SK-N-MC (cell line): Measurements from ENCODE around the gene GSG1L.

Experiments
- EZH2 ChIP-seq: fragments of 200-600 bp; sonication (generic); IDR thresholded peaks from one replicate; pipeline ENCODE4 v1.6.1; 2017; ENCODE audit warnings: antibody characterized with exemption
- FOXP2 ChIP-seq: optimal IDR thresholded peaks from 2 replicates; pipeline ENCODE3; 2011; ENCODE audit warnings: mild to moderate bottlenecking, moderate library complexity; ENCODE audit not compliant: insufficient read depth; ENCODE audit errors: extremely low read length, control extremely low read depth
- POLR2AphosphoS5 ChIP-seq: IDR thresholded peaks from 2 replicates; pipeline ENCODE4 v1.6.1; 2012; ENCODE audit warnings: mild to moderate bottlenecking, low read depth, low read length, borderline replicate concordance

DNA sequence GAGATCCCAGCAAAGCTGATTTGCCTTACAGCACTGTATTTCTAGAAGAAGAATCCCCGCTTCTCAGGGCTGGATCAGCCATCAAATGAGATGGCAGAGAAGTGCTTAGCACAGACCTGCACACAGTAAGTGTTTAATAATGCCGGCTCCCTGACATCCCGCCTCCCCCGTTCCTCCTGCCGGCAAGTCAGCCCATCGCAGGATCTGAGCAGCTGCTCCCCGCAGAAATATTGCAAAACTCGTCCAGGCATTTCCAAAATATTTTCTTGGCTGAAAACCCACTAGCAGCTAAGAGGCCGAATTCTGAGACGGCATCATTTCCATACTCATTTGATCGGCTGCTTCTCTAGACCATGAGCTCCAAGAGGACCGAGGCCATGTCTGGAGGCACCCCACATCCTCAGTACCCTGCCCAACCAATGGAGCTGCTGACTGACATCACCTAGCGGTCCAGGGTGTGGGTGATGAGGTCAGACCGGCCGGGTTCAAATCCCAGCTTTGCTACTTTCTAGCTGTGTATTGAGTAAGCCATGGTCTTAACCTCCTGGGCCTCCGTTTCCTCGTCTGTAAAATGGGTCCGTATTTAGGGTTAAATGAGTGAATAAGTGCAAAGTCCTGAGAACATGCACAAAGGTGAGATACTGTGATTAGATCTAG, 262.1 kb downstream of the GSG1L start:
- TF ChIP-seq EZH2: no peak
- no peak for TF ChIP-seq POLR2AphosphoS5
- no peak for TF ChIP-seq FOXP2
